WTC11 (cell line): ENCODE measurements around the gene EHBP1L1. TPM values are rescaled to one million over a fixed set of nuclear protein-coding genes. Genes with fewer than 3 reads are reported as not detected.

Experiments used
- ATAC-seq: fragments of 200-7000 bp; cut with Tn5 transposase; 2 replicates; pipeline ENCODE4 v1.10.0; 2021; ENCODE audit warnings: mild to moderate bottlenecking, moderate library complexity
- CTCF ChIA-PET: fragments of 300-600 bp; sonication (Branson Sonifier 250); formaldehyde crosslinking; loops from one replicate; lab custom pipeline; 2021; ENCODE audit warnings: antibody characterized with exemption; lab: Charles Lee
- POLR2A ChIA-PET: fragments of 350-600 bp; sonication (Branson Sonifier 250); formaldehyde crosslinking; loops from one replicate; lab custom pipeline; 2021; ENCODE audit warnings: antibody characterized with exemption; lab: Charles Lee
- DNase-seq: peaks from one replicate; pipeline ENCODE4 v3.0.0; 2021; ENCODE audit warnings: low spot score
- H3K27ac Mint-ChIP-seq: 2 replicates; pipeline ENCODE4 v1.8.0; 2021; ENCODE audit warnings: mixed read lengths
- H3K27me3 Mint-ChIP-seq: 2 replicates; pipeline ENCODE4 v1.8.0; 2021; ENCODE audit warnings: low read depth, mild to moderate bottlenecking, moderate library complexity, mixed read lengths
- H3K36me3 Mint-ChIP-seq: 2 replicates; pipeline ENCODE4 v1.8.0; 2021; ENCODE audit warnings: mixed read lengths
- H3K4me1 Mint-ChIP-seq: 2 replicates; pipeline ENCODE4 v1.8.0; 2022; ENCODE audit warnings: mixed read lengths
- H3K4me3 Mint-ChIP-seq: 2 replicates; pipeline ENCODE4 v1.8.0; 2021; ENCODE audit warnings: mild to moderate bottlenecking, moderate library complexity, mixed read lengths
- H3K9me3 Mint-ChIP-seq: 2 replicates; pipeline ENCODE4 v1.8.0; 2021; ENCODE audit warnings: mixed read lengths
- CREM ChIP-seq: sonication (generic); formaldehyde crosslinking; IDR thresholded peaks from 2 replicates; pipeline ENCODE4 v1.8.1; 2022; ENCODE audit warnings: mild to moderate bottlenecking, missing genetic modification reagents, moderate library complexity
- ELF4 ChIP-seq: sonication (generic); formaldehyde crosslinking; IDR thresholded peaks from 2 replicates; pipeline ENCODE4 v1.8.1; 2022; ENCODE audit warnings: low read depth, mild to moderate bottlenecking, moderate library complexity, missing genetic modification reagents
- EMX1 ChIP-seq: fragments of 250-450 bp; sonication (Bioruptor Pico); IDR thresholded peaks from 2 replicates; pipeline ENCODE4 v1.8.0; 2021; ENCODE audit warnings: mild to moderate bottlenecking
- HMGA2 ChIP-seq: fragments of 250-450 bp; sonication (Bioruptor Pico); IDR thresholded peaks from 2 replicates; pipeline ENCODE4 v1.4.0; 2021; ENCODE audit warnings: mild to moderate bottlenecking, moderate library complexity
- JAZF1 ChIP-seq: fragments of 250-450 bp; sonication (Bioruptor Pico); IDR thresholded peaks from 2 replicates; pipeline ENCODE4 v1.9.0; 2021; ENCODE audit warnings: moderate library complexity, mild to moderate bottlenecking, inconsistent platforms
- JUN ChIP-seq: sonication (generic); formaldehyde crosslinking; IDR thresholded peaks from 2 replicates; pipeline ENCODE4 v1.8.0; 2023; ENCODE audit warnings: mild to moderate bottlenecking, missing genetic modification reagents
- TCF7 ChIP-seq: sonication (generic); formaldehyde crosslinking; IDR thresholded peaks from 2 replicates; pipeline ENCODE4 v1.8.0; 2022; ENCODE audit warnings: mild to moderate bottlenecking, low read depth, missing genetic modification reagents, moderate library complexity
- TEAD1 ChIP-seq: sonication (generic); formaldehyde crosslinking; IDR thresholded peaks from 2 replicates; pipeline ENCODE4 v1.8.0; 2022; ENCODE audit warnings: mild to moderate bottlenecking, missing genetic modification reagents
- TP53 ChIP-seq: sonication (generic); formaldehyde crosslinking; IDR thresholded peaks from 2 replicates; pipeline ENCODE4 v1.8.1; 2023; ENCODE audit warnings: mild to moderate bottlenecking, missing genetic modification reagents
- ZNF423 ChIP-seq: fragments of 250-450 bp; sonication (Bioruptor Pico); IDR thresholded peaks from 2 replicates; pipeline ENCODE4 v2.1.2; 2022; ENCODE audit warnings: mild to moderate bottlenecking, moderate library complexity
- total RNA-seq: library from RNA; stranded (reverse); gene quantifications from 3 replicates; pipeline ENCODE4 v1.2.3, GENCODE V29; 2021
- TF ChIP-seq, protein P1 (sequence below): sonication (generic); formaldehyde crosslinking; IDR thresholded peaks from 2 replicates; pipeline ENCODE4 v1.8.1; 2023; ENCODE audit warnings: mild to moderate bottlenecking, missing genetic modification reagents
- TF ChIP-seq, protein P2 (sequence below): sonication (generic); formaldehyde crosslinking; IDR thresholded peaks from 2 replicates; pipeline ENCODE4 v1.8.0; 2022; ENCODE audit warnings: mild to moderate bottlenecking, missing genetic modification reagents
- TF ChIP-seq, protein P3 (sequence below): sonication (generic); formaldehyde crosslinking; IDR thresholded peaks from 2 replicates; pipeline ENCODE4 v1.8.1; 2022; ENCODE audit warnings: low read depth, missing genetic modification reagents, borderline replicate concordance
- TF ChIP-seq, protein P4 (sequence below): fragments of 250-450 bp; sonication (Bioruptor Pico); IDR thresholded peaks from 2 replicates; pipeline ENCODE4 v1.9.0; 2021; ENCODE audit warnings: mild to moderate bottlenecking, borderline replicate concordance
- TF ChIP-seq, protein P5 (sequence below): sonication (generic); formaldehyde crosslinking; conservative IDR thresholded peaks from 2 replicates; pipeline ENCODE4 v1.8.1; 2022; ENCODE audit warnings: mild to moderate bottlenecking, missing genetic modification reagents
- TF ChIP-seq, protein P6 (sequence below): sonication (generic); formaldehyde crosslinking; IDR thresholded peaks from 2 replicates; pipeline ENCODE4 v1.8.1; 2022; ENCODE audit warnings: mild to moderate bottlenecking, moderate library complexity, missing genetic modification reagents
- TF ChIP-seq, protein P7 (sequence below): sonication (generic); formaldehyde crosslinking; IDR thresholded peaks from 2 replicates; pipeline ENCODE4 v1.8.1; 2023; ENCODE audit warnings: mild to moderate bottlenecking, missing genetic modification reagents, moderate library complexity
- TF ChIP-seq, protein P8 (sequence below): sonication (generic); formaldehyde crosslinking; IDR thresholded peaks from 2 replicates; pipeline ENCODE4 v1.8.0; 2022; ENCODE audit warnings: mild to moderate bottlenecking, missing genetic modification reagents

EHBP1L1 gene
- total RNA-seq, 1 experiment from 2014 or later = 11.8 TPM

DNA sequence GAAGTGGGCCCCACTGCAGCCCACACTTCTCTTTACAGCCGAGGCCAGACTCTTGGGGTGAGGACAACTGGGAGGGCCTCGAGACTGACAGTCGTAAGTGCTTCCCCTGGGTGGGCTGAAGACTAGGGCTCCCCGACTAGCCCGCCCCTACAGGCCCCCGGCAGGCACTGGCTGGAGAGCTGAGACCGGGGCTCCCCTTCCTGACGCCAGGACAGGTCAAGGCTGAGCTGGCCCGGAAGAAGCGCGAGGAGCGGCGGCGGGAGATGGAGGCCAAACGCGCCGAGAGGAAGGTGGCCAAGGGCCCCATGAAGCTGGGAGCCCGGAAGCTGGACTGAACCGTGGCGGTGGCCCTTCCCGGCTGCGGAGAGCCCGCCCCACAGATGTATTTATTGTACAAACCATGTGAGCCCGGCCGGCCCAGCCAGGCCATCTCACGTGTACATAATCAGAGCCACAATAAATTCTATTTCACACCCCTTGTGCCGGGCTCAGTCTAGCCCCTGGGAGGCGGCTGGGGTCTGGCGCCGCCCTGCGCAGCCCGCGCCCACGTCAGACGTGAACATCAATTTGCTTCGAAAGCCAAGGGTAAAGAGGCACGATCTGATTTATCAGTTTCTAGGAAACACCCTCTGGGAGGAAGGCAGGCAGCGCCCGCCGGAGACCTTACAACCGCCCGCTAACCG lies 37.5 kb upstream of the EHBP1L1 start:
- H3K4me1 Mint-ChIP-seq = peaks cover 2% of the 10 kb centered on the region
- no peak overlapping the region for H3K27ac Mint-ChIP-seq
- no peak for TF ChIP-seq CREM
- TF ChIP-seq, protein P1, sequence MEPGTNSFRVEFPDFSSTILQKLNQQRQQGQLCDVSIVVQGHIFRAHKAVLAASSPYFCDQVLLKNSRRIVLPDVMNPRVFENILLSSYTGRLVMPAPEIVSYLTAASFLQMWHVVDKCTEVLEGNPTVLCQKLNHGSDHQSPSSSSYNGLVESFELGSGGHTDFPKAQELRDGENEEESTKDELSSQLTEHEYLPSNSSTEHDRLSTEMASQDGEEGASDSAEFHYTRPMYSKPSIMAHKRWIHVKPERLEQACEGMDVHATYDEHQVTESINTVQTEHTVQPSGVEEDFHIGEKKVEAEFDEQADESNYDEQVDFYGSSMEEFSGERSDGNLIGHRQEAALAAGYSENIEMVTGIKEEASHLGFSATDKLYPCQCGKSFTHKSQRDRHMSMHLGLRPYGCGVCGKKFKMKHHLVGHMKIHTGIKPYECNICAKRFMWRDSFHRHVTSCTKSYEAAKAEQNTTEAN (CRISPR knock-in tag) = 0 out of 2 replicates have a peak, but pooled peaks have one; percentile 10
- H3K4me3 Mint-ChIP-seq = peak overlapping the region; percentile 37
- H3K9me3 Mint-ChIP-seq = no peaks in the 10 kb centered on the region
- peaks cover 38% of the 10 kb centered on the region for H3K27me3 Mint-ChIP-seq
- ChIA-PET CTCF (interaction anchor here (0.7 to 10.3 kb wide), 14 partner anchors 9 to 242 kb away, joined by 3 to 271 read pairs (median 5); partner anchors contain the start of genes FAM89B, KCNK7, LTBP3 and SCYL1), POLR2A (interaction anchor here (0.5 to 1.5 kb wide), 4 partner anchors 14 to 150 kb away, joined by 3 to 5 read pairs (median 3); no protein-coding TSS in a partner anchor)
- ATAC-seq (no peak), DNase-seq (no peak)
- H3K36me3 Mint-ChIP-seq = no peaks in the 10 kb centered on the region; the same call in 1 of the 2 replicates

DNA sequence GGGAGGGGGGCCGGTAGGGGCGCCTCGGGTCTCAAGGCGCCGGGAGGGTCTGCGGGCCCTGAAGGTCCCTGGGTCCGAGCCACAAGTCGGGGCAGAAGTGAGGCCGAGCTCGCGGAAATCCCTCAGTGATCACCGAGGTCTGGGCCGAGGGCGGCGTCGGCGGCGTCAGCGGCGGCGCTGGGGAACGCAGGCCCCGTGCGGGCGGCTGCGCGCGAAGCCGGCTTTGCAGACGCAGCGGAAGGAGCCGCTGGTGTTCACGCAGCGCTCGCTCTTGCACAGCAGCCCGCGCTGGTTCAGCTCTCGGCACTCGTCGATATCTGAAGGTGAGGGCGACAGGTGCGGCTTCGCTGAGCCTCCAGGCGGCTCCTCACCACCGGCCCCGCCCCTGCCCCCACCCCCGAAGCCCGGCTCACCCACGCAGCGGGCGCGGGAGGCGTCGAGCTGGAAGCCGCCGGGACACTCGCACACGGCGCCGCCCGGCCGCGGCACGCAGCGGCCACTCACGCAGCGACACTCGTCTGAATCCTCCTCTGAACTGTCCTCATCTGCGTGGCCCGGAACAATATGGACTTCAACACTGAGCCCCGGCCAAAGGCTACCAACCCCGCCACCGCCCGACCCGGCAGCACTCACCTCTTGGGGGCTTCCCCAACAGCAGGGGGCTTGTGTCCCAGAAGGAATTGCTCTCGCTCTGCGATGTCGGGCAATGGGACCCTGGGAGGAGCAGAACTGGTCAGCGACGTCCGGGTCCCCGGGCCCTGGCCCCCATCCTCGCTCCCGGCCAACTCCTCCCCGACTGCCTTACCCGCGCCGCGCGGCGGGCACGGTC lies 36.7 kb upstream of the EHBP1L1 start:
- Mint-ChIP-seq H3K4me3 (peak overlapping the region; percentile 67), H3K9me3 (no peaks in the 10 kb centered on the region), H3K4me1 (peaks cover 2% of the 10 kb centered on the region), H3K36me3 (no peaks in the 10 kb centered on the region; the same call in 1 of the 2 replicates), H3K27ac (no peak overlapping the region), H3K27me3 (peaks cover 46% of the 10 kb centered on the region)
- CTCF ChIA-PET = interaction anchor here (0.6 to 10.3 kb wide), 30 partner anchors 8 to 695 kb away, joined by 3 to 271 read pairs (median 4); partner anchors contain the start of genes FAM89B, KCNK7, LTBP3 and PCNX3
- DNase-seq = peak; percentile 64
- peak; percentile 12 for ATAC-seq
- POLR2A ChIA-PET = interaction anchor here (0.5 to 2.1 kb wide), 7 partner anchors 13 to 150 kb away, joined by 3 to 9 read pairs (median 5); partner anchors contain the start of genes FAM89B and ZNRD2
- TF ChIP-seq JAZF1 (CRISPR knock-in tag) (no peak), JUN (CRISPR knock-in tag) (no peak), HMGA2 (CRISPR knock-in tag) (no peak), TCF7 (CRISPR knock-in tag) (peak; percentile 50; the same call in 1 of the 2 replicates), ZNF423 (CRISPR knock-in tag) (no peak), TEAD1 (CRISPR knock-in tag) (0 out of 2 replicates have a peak, but pooled peaks have one; percentile 12), EMX1 (CRISPR knock-in tag) (no peak), TP53 (no peak), ELF4 (CRISPR knock-in tag) (no peak)
- TF ChIP-seq, protein P2, sequence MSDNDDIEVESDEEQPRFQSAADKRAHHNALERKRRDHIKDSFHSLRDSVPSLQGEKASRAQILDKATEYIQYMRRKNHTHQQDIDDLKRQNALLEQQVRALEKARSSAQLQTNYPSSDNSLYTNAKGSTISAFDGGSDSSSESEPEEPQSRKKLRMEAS = no peak; the same call in 1 of the 2 replicates
- TF ChIP-seq, protein P3, sequence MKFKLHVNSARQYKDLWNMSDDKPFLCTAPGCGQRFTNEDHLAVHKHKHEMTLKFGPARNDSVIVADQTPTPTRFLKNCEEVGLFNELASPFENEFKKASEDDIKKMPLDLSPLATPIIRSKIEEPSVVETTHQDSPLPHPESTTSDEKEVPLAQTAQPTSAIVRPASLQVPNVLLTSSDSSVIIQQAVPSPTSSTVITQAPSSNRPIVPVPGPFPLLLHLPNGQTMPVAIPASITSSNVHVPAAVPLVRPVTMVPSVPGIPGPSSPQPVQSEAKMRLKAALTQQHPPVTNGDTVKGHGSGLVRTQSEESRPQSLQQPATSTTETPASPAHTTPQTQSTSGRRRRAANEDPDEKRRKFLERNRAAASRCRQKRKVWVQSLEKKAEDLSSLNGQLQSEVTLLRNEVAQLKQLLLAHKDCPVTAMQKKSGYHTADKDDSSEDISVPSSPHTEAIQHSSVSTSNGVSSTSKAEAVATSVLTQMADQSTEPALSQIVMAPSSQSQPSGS = no peak
- TF ChIP-seq, protein P4, sequence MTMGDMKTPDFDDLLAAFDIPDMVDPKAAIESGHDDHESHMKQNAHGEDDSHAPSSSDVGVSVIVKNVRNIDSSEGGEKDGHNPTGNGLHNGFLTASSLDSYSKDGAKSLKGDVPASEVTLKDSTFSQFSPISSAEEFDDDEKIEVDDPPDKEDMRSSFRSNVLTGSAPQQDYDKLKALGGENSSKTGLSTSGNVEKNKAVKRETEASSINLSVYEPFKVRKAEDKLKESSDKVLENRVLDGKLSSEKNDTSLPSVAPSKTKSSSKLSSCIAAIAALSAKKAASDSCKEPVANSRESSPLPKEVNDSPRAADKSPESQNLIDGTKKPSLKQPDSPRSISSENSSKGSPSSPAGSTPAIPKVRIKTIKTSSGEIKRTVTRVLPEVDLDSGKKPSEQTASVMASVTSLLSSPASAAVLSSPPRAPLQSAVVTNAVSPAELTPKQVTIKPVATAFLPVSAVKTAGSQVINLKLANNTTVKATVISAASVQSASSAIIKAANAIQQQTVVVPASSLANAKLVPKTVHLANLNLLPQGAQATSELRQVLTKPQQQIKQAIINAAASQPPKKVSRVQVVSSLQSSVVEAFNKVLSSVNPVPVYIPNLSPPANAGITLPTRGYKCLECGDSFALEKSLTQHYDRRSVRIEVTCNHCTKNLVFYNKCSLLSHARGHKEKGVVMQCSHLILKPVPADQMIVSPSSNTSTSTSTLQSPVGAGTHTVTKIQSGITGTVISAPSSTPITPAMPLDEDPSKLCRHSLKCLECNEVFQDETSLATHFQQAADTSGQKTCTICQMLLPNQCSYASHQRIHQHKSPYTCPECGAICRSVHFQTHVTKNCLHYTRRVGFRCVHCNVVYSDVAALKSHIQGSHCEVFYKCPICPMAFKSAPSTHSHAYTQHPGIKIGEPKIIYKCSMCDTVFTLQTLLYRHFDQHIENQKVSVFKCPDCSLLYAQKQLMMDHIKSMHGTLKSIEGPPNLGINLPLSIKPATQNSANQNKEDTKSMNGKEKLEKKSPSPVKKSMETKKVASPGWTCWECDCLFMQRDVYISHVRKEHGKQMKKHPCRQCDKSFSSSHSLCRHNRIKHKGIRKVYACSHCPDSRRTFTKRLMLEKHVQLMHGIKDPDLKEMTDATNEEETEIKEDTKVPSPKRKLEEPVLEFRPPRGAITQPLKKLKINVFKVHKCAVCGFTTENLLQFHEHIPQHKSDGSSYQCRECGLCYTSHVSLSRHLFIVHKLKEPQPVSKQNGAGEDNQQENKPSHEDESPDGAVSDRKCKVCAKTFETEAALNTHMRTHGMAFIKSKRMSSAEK (CRISPR knock-in tag) = no peak
- TF ChIP-seq, protein P5, sequence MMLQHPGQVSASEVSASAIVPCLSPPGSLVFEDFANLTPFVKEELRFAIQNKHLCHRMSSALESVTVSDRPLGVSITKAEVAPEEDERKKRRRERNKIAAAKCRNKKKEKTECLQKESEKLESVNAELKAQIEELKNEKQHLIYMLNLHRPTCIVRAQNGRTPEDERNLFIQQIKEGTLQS (CRISPR knock-in tag) = no peak
- TF ChIP-seq, protein P6, sequence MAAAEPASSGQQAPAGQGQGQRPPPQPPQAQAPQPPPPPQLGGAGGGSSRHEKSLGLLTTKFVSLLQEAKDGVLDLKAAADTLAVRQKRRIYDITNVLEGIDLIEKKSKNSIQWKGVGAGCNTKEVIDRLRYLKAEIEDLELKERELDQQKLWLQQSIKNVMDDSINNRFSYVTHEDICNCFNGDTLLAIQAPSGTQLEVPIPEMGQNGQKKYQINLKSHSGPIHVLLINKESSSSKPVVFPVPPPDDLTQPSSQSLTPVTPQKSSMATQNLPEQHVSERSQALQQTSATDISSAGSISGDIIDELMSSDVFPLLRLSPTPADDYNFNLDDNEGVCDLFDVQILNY (CRISPR knock-in tag) = no peak
- TF ChIP-seq, protein P7, sequence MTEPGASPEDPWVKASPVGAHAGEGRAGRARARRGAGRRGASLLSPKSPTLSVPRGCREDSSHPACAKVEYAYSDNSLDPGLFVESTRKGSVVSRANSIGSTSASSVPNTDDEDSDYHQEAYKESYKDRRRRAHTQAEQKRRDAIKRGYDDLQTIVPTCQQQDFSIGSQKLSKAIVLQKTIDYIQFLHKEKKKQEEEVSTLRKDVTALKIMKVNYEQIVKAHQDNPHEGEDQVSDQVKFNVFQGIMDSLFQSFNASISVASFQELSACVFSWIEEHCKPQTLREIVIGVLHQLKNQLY (CRISPR knock-in tag) = no peak
- TF ChIP-seq, protein P8, sequence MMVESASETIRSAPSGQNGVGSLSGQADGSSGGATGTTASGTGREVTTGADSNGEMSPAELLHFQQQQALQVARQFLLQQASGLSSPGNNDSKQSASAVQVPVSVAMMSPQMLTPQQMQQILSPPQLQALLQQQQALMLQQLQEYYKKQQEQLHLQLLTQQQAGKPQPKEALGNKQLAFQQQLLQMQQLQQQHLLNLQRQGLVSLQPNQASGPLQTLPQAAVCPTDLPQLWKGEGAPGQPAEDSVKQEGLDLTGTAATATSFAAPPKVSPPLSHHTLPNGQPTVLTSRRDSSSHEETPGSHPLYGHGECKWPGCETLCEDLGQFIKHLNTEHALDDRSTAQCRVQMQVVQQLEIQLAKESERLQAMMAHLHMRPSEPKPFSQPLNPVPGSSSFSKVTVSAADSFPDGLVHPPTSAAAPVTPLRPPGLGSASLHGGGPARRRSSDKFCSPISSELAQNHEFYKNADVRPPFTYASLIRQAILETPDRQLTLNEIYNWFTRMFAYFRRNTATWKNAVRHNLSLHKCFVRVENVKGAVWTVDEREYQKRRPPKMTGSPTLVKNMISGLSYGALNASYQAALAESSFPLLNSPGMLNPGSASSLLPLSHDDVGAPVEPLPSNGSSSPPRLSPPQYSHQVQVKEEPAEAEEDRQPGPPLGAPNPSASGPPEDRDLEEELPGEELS (CRISPR knock-in tag) = no peak
- TF ChIP-seq, protein P1 (CRISPR knock-in tag) = 0 out of 2 replicates have a peak, but pooled peaks have one; percentile 32
